Parathyroid adenoma (tissue), 2 donors: ENCODE data around the gene FAM229A.

Experiments used
- H2AFZ ChIP-seq: fragments of 300-600 bp; sonication (generic); one replicate; pipeline ENCODE4 v1.7.0; 2017; ENCODE audit warnings: antibody characterized with exemption, mild to moderate bottlenecking
- H3K27ac ChIP-seq: fragments of 300-600 bp; sonication (generic); one replicate; pipeline ENCODE4 v1.7.0; 2017
- H3K27me3 ChIP-seq: fragments of 300-600 bp; sonication (generic); one replicate; pipeline ENCODE4 v1.7.0; 2017; ENCODE audit warnings: low read length; ENCODE audit not compliant: control insufficient read depth, insufficient read depth
- H3K36me3 ChIP-seq: fragments of 300-600 bp; sonication (generic); one replicate; pipeline ENCODE4 v1.7.0; 2017; ENCODE audit warnings: low read length; ENCODE audit not compliant: control insufficient read depth, insufficient read depth
- H3K4me1 ChIP-seq: fragments of 300-600 bp; sonication (generic); one replicate; pipeline ENCODE4 v1.7.0; 2017; ENCODE audit warnings: control low read depth
- H3K4me2 ChIP-seq: fragments of 300-600 bp; sonication (generic); one replicate; pipeline ENCODE4 v1.7.0; 2017; ENCODE audit warnings: low read length
- H3K4me3 ChIP-seq: fragments of 300-600 bp; sonication (generic); one replicate; pipeline ENCODE4 v1.7.0; 2017; ENCODE audit warnings: low read depth, low read length
- H3K79me2 ChIP-seq: fragments of 300-600 bp; sonication (generic); one replicate; pipeline ENCODE4 v1.7.0; 2017; ENCODE audit warnings: control low read depth
- H3K9ac ChIP-seq: fragments of 300-600 bp; sonication (generic); one replicate; pipeline ENCODE4 v1.7.0; 2017; ENCODE audit warnings: mild to moderate bottlenecking
- H3K9me3 ChIP-seq: fragments of 300-600 bp; sonication (generic); one replicate; pipeline ENCODE4 v1.7.0; 2017; ENCODE audit warnings: low read length; ENCODE audit not compliant: control insufficient read depth
- CTCF ChIP-seq: fragments of 300-600 bp; sonication (generic); IDR thresholded peaks from one replicate; pipeline ENCODE4 v1.7.0; 2017; ENCODE audit warnings: antibody characterized with exemption, mild to moderate bottlenecking
- donor health status: primary hyperparathyroidism.

The FAM229A gene

GRCh38 chr1:32345289-32345827 is 16.9 kb downstream of the FAM229A start:
- no peak overlapping the region for H3K27ac ChIP-seq
- no peak overlapping the region for H3K4me3 ChIP-seq
- no peaks in the 10 kb centered on the region for H3K9me3 ChIP-seq
- H3K4me1 ChIP-seq = peaks cover 2% of the 10 kb centered on the region
- TF ChIP-seq CTCF = no peak
- H3K27me3 ChIP-seq = no peaks in the 10 kb centered on the region
- H3K36me3 ChIP-seq = no peaks in the 10 kb centered on the region
- no peak overlapping the region for H3K9ac ChIP-seq
- no peaks in the 10 kb centered on the region for H3K79me2 ChIP-seq
- peak overlapping the region; percentile 29 for H2AFZ ChIP-seq
- no peak overlapping the region for H3K4me2 ChIP-seq

- H3K27ac ChIP-seq = no peak overlapping the region
- no peaks in the 10 kb centered on the region for H3K27me3 ChIP-seq
- no peaks in the 10 kb centered on the region for H3K79me2 ChIP-seq
- no peak for TF ChIP-seq CTCF
- H2AFZ ChIP-seq = no peak overlapping the region
- H3K9ac ChIP-seq = no peak overlapping the region
- no peak overlapping the region for H3K4me3 ChIP-seq
- no peak overlapping the region for H3K4me2 ChIP-seq
- peaks cover 2% of the 10 kb centered on the region for H3K4me1 ChIP-seq
- no peaks in the 10 kb centered on the region for H3K36me3 ChIP-seq
- H3K9me3 ChIP-seq = no peaks in the 10 kb centered on the region
These were observed 19.6 kb downstream of the FAM229A start for GRCh38 chr1:32342704-32343103.

- Histone ChIP-seq H3K36me3 (no peaks in the 10 kb centered on the region), H3K4me1 (peaks cover 2% of the 10 kb centered on the region), H3K79me2 (no peaks in the 10 kb centered on the region), H3K4me2 (no peak overlapping the region), H3K27ac (no peak overlapping the region), H2AFZ (no peak overlapping the region), H3K27me3 (no peaks in the 10 kb centered on the region), H3K9ac (no peak overlapping the region), H3K9me3 (no peaks in the 10 kb centered on the region), H3K4me3 (no peak overlapping the region)
- TF ChIP-seq CTCF = no peak
These were observed 20.3 kb downstream of the FAM229A start for GRCh38 chr1:32341971-32342370.

- Histone ChIP-seq H3K27me3 (no peaks in the 10 kb centered on the region), H3K4me1 (peaks cover 2% of the 10 kb centered on the region), H3K9me3 (no peaks in the 10 kb centered on the region), H3K4me3 (no peak overlapping the region), H3K27ac (no peak overlapping the region), H3K79me2 (no peaks in the 10 kb centered on the region), H3K9ac (no peak overlapping the region), H2AFZ (no peak overlapping the region), H3K36me3 (no peaks in the 10 kb centered on the region), H3K4me2 (no peak overlapping the region)
- no peak for TF ChIP-seq CTCF
These were observed 21.0 kb downstream of the FAM229A start for GRCh38 chr1:32341186-32341757.

- Histone ChIP-seq H3K9ac (no peak overlapping the region), H3K27ac (no peak overlapping the region), H3K79me2 (no peaks in the 10 kb centered on the region), H3K27me3 (no peaks in the 10 kb centered on the region), H3K4me1 (no peaks in the 10 kb centered on the region), H3K4me2 (no peak overlapping the region), H3K4me3 (no peak overlapping the region), H3K36me3 (no peaks in the 10 kb centered on the region), H2AFZ (no peak overlapping the region), H3K9me3 (no peaks in the 10 kb centered on the region)
- TF ChIP-seq CTCF = no peak
These were observed 22.8 kb downstream of the FAM229A start for GRCh38 chr1:32339363-32339978.
